Pons (tissue), 1 donor: Measurements from ENCODE around the gene GRM5.
A peak's percentile ranks its signal among the peaks of the same experiment; 100 is the strongest.

Source experiments
- DNase-seq: peaks from one replicate; pipeline ENCODE4 v3.0.0-alpha.2; 2016; ENCODE audit warnings: low spot score

GRM5 gene

DNA sequence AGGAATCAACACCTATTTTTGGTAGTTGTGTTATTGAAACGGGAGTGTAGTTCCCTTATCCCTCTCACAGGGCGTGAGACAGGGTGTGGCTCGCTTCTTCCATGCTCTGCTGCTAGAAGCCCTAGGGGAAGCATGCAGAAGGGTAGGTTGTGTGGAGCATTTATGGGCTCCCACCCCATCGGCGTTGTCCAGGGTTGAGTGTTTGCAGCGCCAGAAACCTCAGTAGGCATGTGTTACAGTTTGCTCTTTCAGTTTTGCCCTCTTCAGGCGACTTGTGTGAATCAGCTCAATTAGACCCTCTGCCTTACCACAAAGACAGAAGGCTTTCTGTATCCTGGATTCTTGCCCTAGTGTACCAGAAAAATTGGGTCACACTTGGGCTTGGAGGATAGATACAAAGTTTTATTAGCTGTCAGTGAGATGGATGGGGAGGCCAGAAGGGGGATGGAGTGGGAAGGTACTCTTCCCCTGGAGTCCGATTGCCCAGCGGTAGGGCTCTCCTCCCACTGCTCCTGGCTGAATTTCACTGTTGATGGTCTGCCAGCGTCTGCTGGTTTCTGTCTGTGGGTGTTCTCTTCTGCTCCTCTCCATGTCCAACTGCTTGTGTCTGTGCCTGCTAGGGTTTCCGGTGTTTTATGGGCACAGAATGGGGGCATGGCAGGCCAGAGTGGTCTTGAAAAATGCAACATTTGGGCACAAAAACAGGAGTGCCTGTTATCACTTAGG is 369.9 kb downstream of the GRM5 start:
- DNase-seq = no peak

DNA sequence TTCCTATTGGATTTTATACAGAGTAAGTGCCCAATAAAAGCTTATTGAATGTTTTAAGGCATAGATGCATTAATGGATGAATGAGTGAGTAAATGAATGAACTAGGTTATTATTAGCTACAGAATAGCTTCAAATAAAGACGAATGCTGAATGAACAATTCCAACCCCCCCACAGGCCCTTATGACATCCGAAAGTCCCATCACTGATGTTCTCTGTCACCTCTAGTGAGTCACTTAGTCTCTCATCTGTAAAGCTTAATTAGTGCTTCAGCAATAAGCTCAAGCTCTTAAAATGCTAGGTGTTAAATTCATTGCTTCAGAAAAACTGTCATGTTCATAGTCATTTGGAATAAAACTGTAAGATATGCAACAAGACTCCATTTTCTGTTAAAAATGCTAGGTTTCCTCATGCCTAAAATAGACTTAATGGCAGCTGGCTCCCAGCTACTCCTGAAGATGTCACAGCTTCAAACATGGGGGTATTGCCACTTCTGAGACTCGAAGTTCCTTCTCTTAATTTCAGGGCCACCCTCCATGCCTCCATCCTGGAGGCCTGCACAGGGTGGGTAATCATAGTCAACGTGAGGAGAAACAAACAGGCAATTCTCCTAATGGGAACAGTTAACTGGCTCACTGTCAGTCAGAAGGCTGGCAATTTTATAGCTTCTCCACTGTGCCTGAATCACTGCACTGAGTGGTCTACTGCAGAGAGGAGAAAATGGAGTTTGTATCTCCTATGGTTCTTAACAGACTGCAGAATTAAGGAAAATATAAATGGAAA is 373.3 kb downstream of the GRM5 start:
- no peak for DNase-seq

DNA sequence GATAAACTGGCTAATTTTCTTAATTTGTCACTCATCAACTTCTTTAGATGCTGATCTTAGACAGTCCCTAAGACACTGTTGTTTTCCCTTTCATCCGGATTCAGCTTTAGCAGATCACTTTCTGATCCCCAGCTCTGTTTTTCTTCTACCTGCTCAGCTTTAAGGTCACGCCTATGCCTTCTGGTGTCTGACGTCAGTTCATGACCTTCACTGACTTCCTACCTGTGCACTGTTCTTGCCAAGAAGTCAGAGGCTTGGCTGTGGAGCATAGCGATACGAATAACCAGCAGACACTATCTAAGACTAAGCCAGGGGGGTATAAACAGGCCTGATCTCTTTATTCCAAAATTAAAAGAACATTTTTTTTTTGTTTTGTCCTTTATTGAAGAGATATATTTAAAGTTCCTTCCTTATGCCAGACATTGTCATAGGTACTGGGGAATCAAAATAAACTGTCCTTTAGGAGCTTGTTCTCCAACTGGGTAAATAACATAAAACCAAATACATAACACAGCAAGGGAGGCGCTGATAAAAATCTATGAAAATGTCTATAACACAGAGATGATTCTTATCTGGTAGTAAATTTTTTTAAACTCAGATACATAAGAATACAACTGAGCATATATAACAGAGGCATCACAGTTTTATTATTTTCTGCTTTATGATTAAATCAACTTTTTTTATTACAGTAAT is 376.1 kb downstream of the GRM5 start:
- DNase-seq = no peak

DNA sequence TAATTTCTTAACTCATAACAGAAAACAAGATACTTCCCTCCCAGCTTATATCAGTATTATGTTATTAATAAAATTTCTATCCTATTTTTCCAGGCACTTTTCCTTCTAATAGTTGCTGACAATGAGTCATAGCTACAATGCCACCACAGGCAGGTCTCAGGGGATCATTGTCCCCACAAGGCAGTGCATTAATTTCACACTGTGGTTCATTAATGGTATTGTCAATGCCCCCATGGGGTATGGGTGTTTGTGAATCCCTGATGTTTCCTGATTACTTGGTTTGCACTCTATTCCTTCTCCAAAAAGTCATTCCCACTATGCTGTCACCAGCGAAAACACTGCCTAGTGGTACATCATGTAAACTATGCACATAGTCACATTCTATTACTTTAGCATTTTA is 382.8 kb downstream of the GRM5 start:
- DNase-seq = no peak

DNA sequence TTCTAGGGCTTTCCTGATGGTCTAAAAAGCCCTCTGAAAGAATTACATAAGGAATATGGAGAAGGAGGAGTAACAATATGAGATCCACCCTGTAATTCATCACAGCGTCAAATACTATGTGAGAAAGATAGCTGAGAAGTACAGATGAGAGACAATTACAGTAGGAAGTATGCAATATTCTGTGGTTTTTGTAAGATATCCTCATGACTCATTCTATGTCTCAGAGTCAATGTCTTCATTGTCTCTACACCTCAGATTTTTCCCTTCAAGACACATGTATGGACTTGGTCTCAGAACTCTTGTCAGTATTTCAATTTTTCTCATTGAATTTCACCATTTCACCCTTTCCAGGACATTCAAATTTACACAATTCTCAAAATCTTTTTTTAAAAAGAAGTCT is 385.0 kb downstream of the GRM5 start:
- no peak for DNase-seq

DNA sequence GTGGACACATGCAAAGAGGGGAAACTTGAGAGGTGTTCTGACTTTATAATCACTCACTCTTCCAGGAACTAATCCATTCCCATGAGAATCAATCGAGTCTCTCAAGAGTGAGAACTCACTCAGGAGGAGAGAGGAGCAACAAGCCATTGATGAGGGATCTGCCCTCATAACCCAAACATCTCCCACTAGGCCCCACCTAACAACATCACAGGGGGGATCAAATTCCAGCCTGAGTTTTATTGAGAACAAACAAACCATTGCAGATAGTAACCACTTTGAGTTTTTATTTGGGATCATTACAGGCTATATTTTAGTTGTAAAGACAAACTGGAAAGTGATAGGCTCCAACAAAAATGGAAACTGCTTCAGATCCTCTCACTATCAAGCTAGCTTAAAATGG is 399.4 kb downstream of the GRM5 start:
- no peak for DNase-seq

DNA sequence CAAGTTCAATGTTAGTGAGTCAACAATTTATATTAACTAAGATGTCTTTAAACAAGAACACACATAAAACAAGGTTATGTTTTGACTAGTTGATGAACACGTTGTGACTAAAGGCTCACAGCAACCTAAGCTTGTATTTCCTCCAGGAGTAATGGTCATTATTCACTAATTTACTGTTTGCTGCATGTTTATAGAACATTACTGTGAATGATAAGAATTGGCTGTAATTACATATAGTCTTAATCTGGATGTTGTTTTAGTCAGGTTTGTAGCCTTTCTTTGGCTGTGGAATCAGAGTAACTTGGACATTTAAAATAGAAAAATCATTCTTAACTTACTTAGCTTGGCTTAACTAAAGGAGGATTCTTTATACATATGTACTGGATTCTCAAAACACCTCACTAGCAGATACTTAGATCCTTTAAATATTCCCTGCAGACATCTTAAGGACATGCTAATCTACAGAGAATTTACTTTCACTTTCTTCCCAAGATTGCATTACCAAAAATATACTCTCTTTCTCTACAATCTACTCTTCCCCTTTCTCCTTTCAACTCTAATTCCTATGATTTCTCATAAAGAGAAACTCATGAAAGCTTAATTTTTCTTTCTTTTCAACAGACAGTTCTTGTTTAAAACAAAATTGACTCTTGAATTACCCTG is 408.6 kb downstream of the GRM5 start:
- DNase-seq = no peak

DNA sequence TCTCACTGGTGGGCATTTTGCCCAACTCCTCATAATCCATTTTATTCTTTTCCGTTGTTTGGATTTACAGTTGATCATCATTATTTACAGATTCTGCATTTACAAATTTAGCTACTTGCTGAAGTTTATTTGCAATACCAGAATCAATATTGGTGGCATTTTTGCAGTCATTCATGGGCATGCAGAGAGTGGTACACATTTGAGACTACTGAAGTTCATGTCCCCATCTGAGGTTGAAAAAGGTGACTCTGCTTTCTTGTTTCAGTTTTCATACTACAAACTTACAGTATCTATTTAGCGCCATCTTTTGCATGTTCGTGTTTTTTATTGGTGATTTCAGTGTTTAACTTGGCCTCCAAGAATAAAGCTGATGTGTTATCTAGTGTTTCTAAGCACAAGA is 409.5 kb downstream of the GRM5 start:
- DNase-seq = no peak

DNA sequence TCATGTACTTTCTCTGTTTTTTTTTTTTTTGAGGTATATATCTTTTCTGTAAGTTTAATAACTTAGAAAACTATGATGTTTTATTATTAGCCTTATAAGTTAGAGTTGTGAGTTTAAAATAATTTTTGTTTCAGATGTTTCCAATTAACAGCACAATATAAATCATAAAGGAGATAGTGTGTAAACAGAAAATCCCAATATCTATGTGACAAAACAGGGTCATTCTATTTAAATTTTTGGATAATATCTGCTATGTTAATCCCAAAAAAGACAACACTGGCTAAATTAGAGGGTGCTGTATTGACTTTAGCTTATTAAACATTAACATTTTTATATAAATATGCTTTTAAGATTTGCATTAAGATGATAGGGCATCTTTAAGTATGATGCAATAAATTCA is 410.1 kb downstream of the GRM5 start:
- no peak for DNase-seq

DNA sequence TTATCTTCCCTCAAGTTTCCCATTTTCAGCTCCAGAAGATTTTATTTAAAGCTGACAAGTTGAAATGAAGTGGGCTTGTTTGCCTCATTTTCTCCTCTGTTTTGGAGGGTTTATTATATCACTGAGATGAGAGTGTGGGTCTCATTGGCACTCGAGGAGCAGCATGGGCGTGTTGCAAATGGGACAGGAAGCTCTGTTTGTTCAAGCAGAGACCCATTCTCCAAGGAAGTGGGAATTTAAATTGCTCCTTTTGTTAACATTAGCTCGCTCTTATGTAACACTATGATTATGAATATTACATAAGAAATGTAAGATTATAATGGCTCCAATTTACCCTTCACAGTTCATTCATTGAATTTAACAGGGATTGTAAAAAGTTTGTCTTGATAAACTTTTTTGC is 410.6 kb downstream of the GRM5 start:
- no peak for DNase-seq

DNA sequence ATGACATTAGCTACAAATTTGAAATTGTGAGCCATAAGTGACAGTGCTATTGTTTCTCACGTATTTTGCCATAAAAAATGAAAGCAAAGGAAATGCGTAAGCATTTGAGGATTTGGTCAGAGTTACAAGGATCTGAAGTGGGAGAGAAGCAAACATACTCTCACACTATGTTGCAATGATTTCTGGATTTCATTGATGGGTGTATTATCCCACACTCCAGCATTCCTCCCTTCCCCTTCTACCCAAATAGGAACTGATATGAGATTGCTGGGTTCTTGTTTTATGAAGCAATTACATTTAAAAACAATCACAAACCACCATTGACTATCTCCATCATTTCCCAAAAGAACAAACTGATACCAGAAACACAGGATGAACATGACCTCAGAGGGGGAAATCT is 414.2 kb downstream of the GRM5 start:
- no peak for DNase-seq

DNA sequence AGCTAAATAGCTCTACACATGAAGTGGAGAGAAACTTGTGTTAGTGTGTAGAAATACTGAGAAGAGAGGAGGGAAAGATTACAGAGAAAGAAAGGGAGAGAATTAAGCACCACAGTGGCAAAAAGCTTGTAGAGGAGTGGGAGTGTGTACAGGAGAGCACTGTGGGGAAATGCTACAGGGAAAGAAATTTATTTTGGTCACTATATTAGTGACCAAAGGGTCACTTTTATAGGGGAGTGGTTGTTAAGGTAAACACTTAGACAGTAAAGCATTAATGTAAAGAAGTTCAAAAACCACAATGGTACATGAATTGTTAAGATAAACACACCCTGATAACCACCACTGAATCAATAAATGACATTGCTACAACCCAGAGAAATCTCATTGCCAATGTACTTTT is 421.1 kb downstream of the GRM5 start:
- DNase-seq = no peak

DNA sequence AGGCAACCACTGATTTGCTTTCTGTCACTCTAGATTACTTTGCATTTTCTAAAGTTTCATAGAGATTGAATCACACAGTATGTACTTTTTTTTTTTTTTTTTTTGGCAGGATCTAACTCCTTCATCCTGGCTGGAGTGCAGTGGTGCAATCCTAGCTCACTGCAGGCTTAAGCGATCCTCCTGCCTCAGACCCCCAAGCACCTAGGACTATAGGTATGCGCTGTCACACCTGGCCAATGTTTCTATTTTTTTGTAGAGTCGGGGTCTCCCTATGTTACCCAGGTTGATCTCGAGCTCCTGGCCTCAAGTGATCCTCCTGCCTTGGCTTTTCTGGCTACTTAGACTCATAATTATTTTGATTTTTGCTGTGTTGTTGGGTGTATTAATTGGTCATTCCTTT is 433.6 kb downstream of the GRM5 start:
- no peak for DNase-seq

DNA sequence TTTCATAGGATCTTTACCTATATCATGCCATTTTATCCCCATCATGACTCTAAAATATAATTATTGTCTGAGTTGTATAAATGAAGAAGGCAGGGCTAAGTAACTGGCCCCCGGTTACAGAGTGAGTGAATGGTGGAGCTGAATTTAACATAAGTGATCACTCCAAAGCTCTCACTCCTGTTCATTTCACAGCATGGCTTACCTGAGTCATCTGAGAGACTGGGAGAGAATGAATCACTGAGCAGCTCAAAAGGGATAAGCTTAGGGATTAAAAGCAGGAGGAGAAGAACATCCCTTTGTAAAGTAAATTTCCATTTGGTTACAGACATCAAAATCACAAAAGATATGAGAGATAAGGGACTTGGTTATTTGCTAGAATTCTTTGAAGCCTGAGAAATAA is 434.3 kb downstream of the GRM5 start:
- DNase-seq = peak; percentile 12

DNA sequence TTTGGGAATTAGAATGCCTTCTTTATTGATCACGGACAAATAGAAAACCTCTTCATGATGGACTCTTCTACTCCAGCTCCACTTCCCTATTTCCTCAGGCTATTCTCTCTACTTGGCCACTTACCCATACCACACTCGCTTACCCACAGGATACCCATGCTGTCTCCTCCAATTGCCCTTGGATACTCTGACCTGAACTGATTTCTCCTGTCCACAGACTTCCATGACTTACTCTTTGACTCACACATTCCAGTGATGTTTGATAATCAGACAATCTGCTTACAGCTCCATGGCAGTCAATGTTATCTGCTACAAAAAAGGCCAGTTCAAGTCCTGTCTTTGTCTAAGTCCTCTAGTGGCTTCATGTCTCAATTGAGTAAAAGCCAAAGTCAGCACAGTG is 436.3 kb downstream of the GRM5 start:
- no peak for DNase-seq

DNA sequence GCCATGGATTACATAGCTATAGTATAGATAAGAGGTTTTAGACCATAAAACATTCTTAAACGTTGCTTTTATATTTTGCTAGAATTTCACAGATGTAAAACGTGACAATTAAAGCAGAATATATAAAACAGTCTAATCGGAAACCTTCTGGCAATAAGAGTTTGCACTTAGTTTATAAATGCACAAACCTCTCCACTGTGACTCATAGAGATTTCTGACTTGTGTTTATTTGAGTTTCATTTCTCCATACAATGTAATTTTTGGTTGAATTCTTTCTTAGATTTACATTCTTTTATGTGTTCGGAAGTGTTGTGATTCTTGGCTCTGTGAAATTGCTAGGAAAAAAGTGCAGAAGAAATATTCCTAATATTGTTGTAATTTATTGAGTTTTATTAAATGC is 439.6 kb downstream of the GRM5 start:
- no peak for DNase-seq

DNA sequence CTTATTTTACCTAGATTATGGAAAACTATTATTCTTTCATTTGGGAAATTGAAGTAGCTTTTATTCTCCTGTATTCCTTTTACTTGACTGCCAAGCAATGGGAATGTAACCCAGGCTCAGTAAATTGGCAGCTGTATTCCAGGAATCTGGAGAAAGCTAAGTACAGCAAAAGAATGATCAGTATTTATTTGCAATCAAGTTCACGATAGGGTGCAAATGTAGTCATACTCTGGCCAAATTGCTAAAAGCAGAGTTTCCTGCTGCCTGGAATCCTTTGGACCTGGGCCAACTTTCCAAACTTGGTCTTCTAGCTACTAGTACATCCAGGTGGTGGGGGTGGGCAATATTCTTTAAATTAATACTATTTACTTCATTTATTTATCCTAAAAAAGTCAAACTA is 442.3 kb downstream of the GRM5 start:
- DNase-seq = no peak

DNA sequence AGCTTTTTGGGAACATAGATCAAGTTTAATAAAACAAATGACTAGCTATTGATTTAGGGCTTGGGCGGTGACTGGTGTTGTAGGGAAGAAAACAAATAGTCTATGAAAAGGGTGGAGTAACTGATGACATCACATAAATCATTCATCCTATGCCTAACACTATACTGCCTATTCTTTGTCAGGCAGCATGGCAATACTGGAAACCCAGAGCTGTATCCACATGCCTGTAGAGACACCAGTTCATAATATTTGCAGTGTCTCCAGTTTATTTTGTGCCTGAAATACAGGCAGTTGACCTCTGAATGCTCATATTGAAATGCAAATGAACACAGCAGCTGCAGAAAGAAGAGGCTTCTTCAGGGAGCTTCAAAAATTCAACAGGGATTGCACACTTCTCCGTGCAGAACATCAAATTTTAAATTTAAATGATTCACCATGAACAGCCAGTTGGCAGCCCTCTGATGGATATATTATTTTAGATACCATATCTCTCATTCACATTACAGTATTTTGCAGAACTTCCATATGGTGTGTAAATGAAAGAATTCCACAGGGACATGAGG is 445.1 kb downstream of the GRM5 start:
- DNase-seq = peak; percentile 16

DNA sequence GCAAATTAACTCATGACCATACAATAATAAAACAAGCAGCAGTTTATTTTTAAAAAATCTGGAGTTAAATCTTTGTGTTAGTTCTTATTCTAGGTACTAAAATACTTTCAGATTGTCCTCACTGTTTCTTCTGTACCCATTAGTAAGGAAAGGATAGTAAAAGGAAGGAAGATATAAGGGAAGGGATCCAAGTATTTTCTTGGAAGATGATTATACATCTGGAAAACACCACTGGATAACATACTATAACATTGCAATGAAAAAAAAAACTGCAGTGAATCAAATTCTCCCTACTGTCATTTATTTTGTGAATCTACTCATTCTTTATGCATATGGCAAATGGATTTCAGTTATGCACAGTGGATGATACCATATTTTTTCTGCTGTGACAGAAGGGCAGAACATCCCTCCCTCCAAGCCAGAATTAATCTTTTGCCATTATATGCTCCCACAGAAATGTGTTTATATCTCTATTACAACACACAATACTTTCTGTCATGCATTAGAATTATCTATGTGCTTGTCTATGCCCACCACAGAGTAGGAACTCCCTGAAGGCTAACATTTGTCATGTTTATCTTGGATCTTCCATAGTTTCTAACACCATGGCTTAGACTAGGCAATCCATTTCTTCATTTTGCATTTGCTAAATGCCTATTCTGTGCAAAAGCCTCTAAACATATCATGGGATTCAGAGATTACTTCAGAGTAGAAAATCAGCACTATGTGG is 446.0 kb downstream of the GRM5 start:
- no peak for DNase-seq

DNA sequence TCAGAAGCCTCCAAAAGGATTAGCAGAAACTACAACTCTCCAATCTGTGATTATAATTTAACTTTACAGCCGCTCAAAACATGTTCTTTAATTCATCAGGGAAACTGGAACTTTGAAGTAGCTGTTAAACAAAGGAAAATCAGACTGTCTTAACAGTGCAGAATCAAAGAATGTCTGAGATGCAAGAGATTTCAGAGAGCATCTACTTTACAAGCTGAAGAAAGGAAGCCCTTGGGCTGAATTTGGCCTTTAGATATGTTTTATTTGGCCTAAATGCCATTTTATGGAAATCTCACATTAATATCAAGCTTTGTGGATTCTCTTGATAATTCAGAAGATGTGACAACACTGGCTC is 446.7 kb downstream of the GRM5 start:
- DNase-seq = no peak

DNA sequence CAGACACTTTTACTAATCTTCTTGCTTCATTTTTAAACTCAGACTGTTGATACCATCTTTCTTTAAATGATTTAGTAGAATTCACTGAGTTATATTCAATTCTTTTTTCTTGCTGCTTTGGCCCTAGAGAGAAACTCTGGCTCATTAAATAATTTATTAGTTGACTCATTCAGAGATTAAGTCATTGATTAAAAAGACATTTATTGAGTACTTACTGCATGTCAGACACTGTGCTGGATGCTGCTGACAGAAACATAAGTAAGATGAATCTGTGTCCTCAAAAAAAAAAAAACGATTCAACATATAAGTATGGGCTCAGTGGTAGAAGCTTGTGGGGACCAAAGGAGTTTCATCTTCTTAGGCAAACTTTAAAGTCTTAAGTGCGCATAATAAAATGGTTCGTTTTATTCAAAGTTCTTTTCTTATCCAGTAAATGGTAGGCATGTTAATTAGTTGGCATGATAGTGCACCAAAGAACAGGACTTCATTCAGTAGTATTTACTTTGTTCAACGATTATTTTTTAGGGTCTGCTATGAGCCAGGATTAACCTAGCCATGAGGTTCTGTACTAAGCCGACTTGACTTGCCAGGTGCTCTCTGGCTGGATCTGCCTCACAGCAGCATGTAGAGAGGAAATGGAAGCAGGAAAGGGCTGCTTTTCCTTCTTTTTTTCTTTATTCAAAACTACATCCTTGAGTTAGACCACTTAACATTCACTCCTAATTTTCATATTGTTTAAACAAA is 447.3 kb downstream of the GRM5 start:
- no peak for DNase-seq
